ENCODE results near the gene ADORA1. TPM values are rescaled to one million over a fixed set of nuclear protein-coding genes. Genes with fewer than 3 reads are reported as not detected.

ADORA1 gene
- total and polyA plus RNA-seq, 10 of the 15 experiments (the other 5 are each of a cell fraction or from before 2014, with no cell fraction given): not detected

DNA sequence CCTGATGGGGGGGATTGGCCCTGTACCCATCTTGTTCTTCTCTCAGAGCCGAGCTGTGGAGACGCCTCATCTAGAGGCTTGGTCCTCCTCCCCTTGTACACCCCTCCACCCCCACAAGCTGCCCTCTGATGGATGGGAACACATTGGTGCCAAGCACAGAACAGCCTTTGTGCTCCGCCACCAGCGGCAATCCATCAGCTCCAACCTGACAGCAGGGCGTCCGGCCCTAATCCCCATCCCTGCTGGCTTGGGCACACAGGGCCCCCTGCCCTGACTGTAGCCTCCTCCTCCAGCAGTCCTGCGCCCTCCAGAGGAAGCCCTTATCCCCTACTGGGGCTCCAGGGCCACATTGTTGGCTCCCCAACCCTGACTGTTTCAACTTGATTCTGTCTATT is 37.9 kb upstream of the ADORA1 start:
- ATAC-seq: no peak
- intact Hi-C loops (cut with micrococcal nuclease; ENCODE audit: unreplicated experiment): no loop called here
- TF ChIP-seq PML (IDR thresholded peaks at IDR 0.05; ENCODE audit: low read length) (no peak), ATF7 (IDR thresholded peaks at IDR 0.05; ENCODE audit: low read depth) (no peak), HDAC6 (IDR thresholded peaks at IDR 0.05; ENCODE audit: unreplicated experiment) (no peak), KAT2A (conservative IDR thresholded peaks at IDR 0.05; ENCODE audit: control insufficient read depth, low read depth, low read length) (no peak), NRF1 (conservative IDR thresholded peaks at IDR 0.05; ENCODE audit: low read depth, low read length) (no peak), MYC (IDR thresholded peaks at IDR 0.05; ENCODE audit: insufficient read depth, insufficient read length, insufficient replicate concordance, low read length, severe bottlenecking) (no peak), RBBP5 (conservative IDR thresholded peaks at IDR 0.05) (no peak)
- TF ChIP-seq, protein P1, sequence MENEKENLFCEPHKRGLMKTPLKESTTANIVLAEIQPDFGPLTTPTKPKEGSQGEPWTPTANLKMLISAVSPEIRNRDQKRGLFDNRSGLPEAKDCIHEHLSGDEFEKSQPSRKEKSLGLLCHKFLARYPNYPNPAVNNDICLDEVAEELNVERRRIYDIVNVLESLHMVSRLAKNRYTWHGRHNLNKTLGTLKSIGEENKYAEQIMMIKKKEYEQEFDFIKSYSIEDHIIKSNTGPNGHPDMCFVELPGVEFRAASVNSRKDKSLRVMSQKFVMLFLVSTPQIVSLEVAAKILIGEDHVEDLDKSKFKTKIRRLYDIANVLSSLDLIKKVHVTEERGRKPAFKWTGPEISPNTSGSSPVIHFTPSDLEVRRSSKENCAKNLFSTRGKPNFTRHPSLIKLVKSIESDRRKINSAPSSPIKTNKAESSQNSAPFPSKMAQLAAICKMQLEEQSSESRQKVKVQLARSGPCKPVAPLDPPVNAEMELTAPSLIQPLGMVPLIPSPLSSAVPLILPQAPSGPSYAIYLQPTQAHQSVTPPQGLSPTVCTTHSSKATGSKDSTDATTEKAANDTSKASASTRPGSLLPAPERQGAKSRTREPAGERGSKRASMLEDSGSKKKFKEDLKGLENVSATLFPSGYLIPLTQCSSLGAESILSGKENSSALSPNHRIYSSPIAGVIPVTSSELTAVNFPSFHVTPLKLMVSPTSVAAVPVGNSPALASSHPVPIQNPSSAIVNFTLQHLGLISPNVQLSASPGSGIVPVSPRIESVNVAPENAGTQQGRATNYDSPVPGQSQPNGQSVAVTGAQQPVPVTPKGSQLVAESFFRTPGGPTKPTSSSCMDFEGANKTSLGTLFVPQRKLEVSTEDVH (IDR thresholded peaks at IDR 0.05; ENCODE audit: low read depth, partially characterized antibody): no peak
- TF ChIP-seq, protein P2, sequence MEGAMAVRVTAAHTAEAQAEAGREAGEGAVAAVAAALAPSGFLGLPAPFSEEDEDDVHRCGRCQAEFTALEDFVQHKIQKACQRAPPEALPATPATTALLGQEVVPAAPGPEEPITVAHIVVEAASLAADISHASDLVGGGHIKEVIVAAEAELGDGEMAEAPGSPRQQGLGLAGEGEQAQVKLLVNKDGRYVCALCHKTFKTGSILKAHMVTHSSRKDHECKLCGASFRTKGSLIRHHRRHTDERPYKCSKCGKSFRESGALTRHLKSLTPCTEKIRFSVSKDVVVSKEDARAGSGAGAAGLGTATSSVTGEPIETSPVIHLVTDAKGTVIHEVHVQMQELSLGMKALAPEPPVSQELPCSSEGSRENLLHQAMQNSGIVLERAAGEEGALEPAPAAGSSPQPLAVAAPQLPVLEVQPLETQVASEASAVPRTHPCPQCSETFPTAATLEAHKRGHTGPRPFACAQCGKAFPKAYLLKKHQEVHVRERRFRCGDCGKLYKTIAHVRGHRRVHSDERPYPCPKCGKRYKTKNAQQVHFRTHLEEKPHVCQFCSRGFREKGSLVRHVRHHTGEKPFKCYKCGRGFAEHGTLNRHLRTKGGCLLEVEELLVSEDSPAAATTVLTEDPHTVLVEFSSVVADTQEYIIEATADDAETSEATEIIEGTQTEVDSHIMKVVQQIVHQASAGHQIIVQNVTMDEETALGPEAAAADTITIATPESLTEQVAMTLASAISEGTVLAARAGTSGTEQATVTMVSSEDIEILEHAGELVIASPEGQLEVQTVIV (IDR thresholded peaks at IDR 0.05; ENCODE audit: borderline replicate concordance, partially characterized antibody): no peak
- TF ChIP-seq, protein P3, sequence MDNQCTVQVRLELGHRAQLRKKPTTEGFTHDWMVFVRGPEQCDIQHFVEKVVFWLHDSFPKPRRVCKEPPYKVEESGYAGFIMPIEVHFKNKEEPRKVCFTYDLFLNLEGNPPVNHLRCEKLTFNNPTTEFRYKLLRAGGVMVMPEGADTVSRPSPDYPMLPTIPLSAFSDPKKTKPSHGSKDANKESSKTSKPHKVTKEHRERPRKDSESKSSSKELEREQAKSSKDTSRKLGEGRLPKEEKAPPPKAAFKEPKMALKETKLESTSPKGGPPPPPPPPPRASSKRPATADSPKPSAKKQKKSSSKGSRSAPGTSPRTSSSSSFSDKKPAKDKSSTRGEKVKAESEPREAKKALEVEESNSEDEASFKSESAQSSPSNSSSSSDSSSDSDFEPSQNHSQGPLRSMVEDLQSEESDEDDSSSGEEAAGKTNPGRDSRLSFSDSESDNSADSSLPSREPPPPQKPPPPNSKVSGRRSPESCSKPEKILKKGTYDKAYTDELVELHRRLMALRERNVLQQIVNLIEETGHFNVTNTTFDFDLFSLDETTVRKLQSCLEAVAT (IDR thresholded peaks at IDR 0.05): no peak
- TF ChIP-seq, protein P4, sequence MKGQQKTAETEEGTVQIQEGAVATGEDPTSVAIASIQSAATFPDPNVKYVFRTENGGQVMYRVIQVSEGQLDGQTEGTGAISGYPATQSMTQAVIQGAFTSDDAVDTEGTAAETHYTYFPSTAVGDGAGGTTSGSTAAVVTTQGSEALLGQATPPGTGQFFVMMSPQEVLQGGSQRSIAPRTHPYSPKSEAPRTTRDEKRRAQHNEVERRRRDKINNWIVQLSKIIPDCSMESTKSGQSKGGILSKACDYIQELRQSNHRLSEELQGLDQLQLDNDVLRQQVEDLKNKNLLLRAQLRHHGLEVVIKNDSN (IDR thresholded peaks at IDR 0.05; ENCODE audit: borderline replicate concordance, extremely low read length, insufficient read depth, low read depth, low read length): no peak
- TF ChIP-seq, protein P5, sequence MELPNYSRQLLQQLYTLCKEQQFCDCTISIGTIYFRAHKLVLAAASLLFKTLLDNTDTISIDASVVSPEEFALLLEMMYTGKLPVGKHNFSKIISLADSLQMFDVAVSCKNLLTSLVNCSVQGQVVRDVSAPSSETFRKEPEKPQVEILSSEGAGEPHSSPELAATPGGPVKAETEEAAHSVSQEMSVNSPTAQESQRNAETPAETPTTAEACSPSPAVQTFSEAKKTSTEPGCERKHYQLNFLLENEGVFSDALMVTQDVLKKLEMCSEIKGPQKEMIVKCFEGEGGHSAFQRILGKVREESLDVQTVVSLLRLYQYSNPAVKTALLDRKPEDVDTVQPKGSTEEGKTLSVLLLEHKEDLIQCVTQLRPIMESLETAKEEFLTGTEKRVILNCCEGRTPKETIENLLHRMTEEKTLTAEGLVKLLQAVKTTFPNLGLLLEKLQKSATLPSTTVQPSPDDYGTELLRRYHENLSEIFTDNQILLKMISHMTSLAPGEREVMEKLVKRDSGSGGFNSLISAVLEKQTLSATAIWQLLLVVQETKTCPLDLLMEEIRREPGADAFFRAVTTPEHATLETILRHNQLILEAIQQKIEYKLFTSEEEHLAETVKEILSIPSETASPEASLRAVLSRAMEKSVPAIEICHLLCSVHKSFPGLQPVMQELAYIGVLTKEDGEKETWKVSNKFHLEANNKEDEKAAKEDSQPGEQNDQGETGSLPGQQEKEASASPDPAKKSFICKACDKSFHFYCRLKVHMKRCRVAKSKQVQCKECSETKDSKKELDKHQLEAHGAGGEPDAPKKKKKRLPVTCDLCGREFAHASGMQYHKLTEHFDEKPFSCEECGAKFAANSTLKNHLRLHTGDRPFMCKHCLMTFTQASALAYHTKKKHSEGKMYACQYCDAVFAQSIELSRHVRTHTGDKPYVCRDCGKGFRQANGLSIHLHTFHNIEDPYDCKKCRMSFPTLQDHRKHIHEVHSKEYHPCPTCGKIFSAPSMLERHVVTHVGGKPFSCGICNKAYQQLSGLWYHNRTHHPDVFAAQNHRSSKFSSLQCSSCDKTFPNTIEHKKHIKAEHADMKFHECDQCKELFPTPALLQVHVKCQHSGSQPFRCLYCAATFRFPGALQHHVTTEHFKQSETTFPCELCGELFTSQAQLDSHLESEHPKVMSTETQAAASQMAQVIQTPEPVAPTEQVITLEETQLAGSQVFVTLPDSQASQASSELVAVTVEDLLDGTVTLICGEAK (IDR thresholded peaks at IDR 0.05; ENCODE audit: borderline replicate concordance): no peak

More for the DNA sequence above, 37.9 kb upstream of the ADORA1 start:
- no peak overlapping the region for H3K9ac ChIP-seq (ENCODE audit: control insufficient read depth, insufficient read depth, low read length)
- in situ Hi-C loops (cut with MboI): no loop called here
- ChIA-PET SMC1A (ENCODE audit: uncharacterized antibody, unreplicated experiment) (no interaction called here), CTCF (interaction anchor here (1.0 to 1.7 kb wide), 2 partner anchors 50 to 177 kb away, joined by 3 to 6 read pairs; no protein-coding TSS in a partner anchor), RAD21 (ENCODE audit: unreplicated experiment) (no interaction called here), POLR2A (no interaction called here)
- no peak for DNase-seq (ENCODE audit: low read depth, low spot score)
- H3K4me1 ChIP-seq (ENCODE audit: control insufficient read depth, insufficient read depth, low read length): no peaks in the 10 kb centered on the region
- H4K20me1 ChIP-seq (ENCODE audit: control insufficient read depth, insufficient read depth): no peaks in the 10 kb centered on the region
- no peaks in the 10 kb centered on the region; the same call in 2 of the 3 replicates for H3K9me3 ChIP-seq (replicated peaks; ENCODE audit: control insufficient read depth, insufficient read depth, low read length)
- H3K79me2 ChIP-seq (ENCODE audit: control insufficient read depth, insufficient read depth, low read length): no peaks in the 10 kb centered on the region
- 45% methylated on average over 7 of the region's 7 CpGs for WGBS (ENCODE audit: insufficient coverage, insufficient replicate concordance, low lambda C conversion rate, missing lambda C conversion rate)
- no peak overlapping the region for H3K4me2 ChIP-seq (ENCODE audit: control insufficient read depth, insufficient read depth)
- BruUV-seq (replicated peaks): no TSS peak
- no peak overlapping the region for H2AFZ ChIP-seq (ENCODE audit: control insufficient read depth, low read depth, low read length)
- no peak overlapping the region for H3K4me3 ChIP-seq
- peaks cover 0 to 2% of the 10 kb centered on the region in 2 experiments; a peak in 2 of 4 replicates for H3K27me3 ChIP-seq (replicated peaks in 1 of 2; ENCODE audit: control insufficient read depth in 2 of 2, insufficient read depth in 2 of 2, low read length in 1 of 2)
- no peaks in the 10 kb centered on the region for H3K36me3 ChIP-seq (ENCODE audit: control insufficient read depth in 2 of 2, insufficient read depth in 2 of 2, low read length in 1 of 2)
- no peak overlapping the region for H3K27ac ChIP-seq (ENCODE audit: control insufficient read depth, insufficient read depth)
- FAIRE-seq: no peak

Data from GM12878 (cell line).